WERI-Rb-1 (cell line): ENCODE measurements around the gene AMIGO1.

ENCODE experiments used
- DNase-seq: peaks from one replicate; pipeline ENCODE4 v3.0.0-alpha.2; 2020
- H3K27ac ChIP-seq: fragments of 250-450 bp; sonication (Bioruptor Pico); 2 replicates; pipeline ENCODE4 v1.5.1; 2020; ENCODE audit warnings: mild to moderate bottlenecking, moderate library complexity
- H3K27me3 ChIP-seq: fragments of 250-450 bp; sonication (Bioruptor Pico); 2 replicates; pipeline ENCODE4 v1.5.1; 2021; ENCODE audit warnings: mild to moderate bottlenecking, low read depth, moderate library complexity; ENCODE audit not compliant: insufficient read depth, severe bottlenecking
- H3K36me3 ChIP-seq: fragments of 250-450 bp; sonication (Bioruptor Pico); 2 replicates; pipeline ENCODE4 v1.5.1; 2020; ENCODE audit warnings: mild to moderate bottlenecking, moderate library complexity
- H3K4me3 ChIP-seq: 2 replicates; pipeline ENCODE4 v1.5.1; 2011; ENCODE audit warnings: low read depth, mild to moderate bottlenecking, control low read depth, low read length
- H3K9me3 ChIP-seq: fragments of 250-450 bp; sonication (Bioruptor Pico); 2 replicates; pipeline ENCODE4 v1.5.1; 2021; ENCODE audit warnings: mild to moderate bottlenecking, moderate library complexity; ENCODE audit not compliant: severe bottlenecking
- TF ChIP-seq, protein P1 (sequence below): IDR thresholded peaks from 2 replicates; pipeline ENCODE4 v1.5.1; 2011; ENCODE audit warnings: low read depth, mild to moderate bottlenecking, control low read depth, inconsistent platforms, low read length

Gene AMIGO1

GRCh38 chr1:109466452-109467300 is 42.9 kb downstream of the AMIGO1 start, which contains the start of gene SYPL2:
SYPL2 (plus strand) TSS chr1:109466546; CDS start chr1:109466844, 298 bp downstream.
- Histone ChIP-seq H3K4me3 (peak within 1 kb of the TSS; percentile 69), H3K9me3 (no peaks in the 10 kb centered on the region), H3K27ac (no peak within 1 kb of the TSS), H3K36me3 (no peaks in the 10 kb centered on the region), H3K27me3 (peaks cover 32% of the 10 kb centered on the region)
- TF ChIP-seq, protein P1, sequence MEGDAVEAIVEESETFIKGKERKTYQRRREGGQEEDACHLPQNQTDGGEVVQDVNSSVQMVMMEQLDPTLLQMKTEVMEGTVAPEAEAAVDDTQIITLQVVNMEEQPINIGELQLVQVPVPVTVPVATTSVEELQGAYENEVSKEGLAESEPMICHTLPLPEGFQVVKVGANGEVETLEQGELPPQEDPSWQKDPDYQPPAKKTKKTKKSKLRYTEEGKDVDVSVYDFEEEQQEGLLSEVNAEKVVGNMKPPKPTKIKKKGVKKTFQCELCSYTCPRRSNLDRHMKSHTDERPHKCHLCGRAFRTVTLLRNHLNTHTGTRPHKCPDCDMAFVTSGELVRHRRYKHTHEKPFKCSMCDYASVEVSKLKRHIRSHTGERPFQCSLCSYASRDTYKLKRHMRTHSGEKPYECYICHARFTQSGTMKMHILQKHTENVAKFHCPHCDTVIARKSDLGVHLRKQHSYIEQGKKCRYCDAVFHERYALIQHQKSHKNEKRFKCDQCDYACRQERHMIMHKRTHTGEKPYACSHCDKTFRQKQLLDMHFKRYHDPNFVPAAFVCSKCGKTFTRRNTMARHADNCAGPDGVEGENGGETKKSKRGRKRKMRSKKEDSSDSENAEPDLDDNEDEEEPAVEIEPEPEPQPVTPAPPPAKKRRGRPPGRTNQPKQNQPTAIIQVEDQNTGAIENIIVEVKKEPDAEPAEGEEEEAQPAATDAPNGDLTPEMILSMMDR, result 0 out of 2 replicates have a peak, but pooled peaks have one; percentile 0
- DNase-seq, result peak; percentile 59

GRCh38 chr1:109466125-109466451 is 43.4 kb downstream of the AMIGO1 start:
- H3K27ac ChIP-seq, result no peak overlapping the region
- TF ChIP-seq, protein P1, result no peak
- DNase-seq, result no peak
- peaks cover 30% of the 10 kb centered on the region for H3K27me3 ChIP-seq
- H3K9me3 ChIP-seq, result no peaks in the 10 kb centered on the region
- peak overlapping the region; percentile 69 for H3K4me3 ChIP-seq
- no peaks in the 10 kb centered on the region for H3K36me3 ChIP-seq

- peaks cover 3% of the 10 kb centered on the region for H3K27me3 ChIP-seq
Measured at GRCh38 chr1:109457819-109458218, 51.7 kb downstream of the AMIGO1 start.

DNA sequence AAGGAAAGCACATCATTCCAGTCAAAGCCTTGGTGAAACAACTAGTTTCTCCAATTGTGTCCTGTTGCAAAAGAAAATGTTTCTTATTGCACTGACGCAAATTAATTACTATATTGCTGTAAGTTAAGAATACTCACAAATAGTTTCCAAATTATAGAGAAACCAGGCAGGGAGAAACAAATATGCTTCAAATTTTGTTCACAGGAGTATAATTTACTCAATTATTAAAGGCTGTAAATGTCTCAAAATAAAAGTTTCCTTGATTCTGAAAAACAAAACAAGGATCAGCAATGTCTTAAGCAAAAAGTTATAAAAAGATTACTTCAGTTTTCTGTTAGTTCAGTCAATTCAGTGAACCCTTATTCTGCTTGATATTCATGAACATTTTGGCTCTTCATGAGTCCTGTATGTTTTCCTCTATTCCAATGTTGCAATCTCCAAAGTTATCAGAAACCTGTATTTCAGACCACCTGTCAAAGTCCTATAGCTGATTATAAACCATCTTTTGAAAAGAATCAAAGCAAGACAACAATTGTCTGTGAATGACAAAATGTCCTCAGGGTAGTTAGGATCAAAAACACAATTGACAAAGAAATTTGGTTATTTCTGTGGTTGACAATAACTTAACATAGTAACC is 54.9 kb downstream of the AMIGO1 start:
- Histone ChIP-seq H3K9me3 (peaks cover 8% of the 10 kb centered on the region), H3K27me3 (peaks cover 3% of the 10 kb centered on the region), H3K4me3 (no peak overlapping the region), H3K27ac (no peak overlapping the region), H3K36me3 (no peaks in the 10 kb centered on the region)
- no peak for DNase-seq
- TF ChIP-seq, protein P1, result no peak

More at GRCh38 chr1:109457819-109458218, 51.7 kb downstream of the AMIGO1 start:
- TF ChIP-seq, protein P1, result no peak
- DNase-seq, result no peak
- Histone ChIP-seq H3K4me3 (no peak overlapping the region), H3K9me3 (peaks cover 8% of the 10 kb centered on the region), H3K27ac (no peak overlapping the region), H3K36me3 (no peaks in the 10 kb centered on the region)
